Measurements from ENCODE around the gene NPHP4. TPM values are rescaled to one million over a fixed set of nuclear protein-coding genes. Genes with fewer than 3 reads are reported as not detected.

The NPHP4 gene
- total RNA-seq, 1 donor: 6.5 TPM

DNA sequence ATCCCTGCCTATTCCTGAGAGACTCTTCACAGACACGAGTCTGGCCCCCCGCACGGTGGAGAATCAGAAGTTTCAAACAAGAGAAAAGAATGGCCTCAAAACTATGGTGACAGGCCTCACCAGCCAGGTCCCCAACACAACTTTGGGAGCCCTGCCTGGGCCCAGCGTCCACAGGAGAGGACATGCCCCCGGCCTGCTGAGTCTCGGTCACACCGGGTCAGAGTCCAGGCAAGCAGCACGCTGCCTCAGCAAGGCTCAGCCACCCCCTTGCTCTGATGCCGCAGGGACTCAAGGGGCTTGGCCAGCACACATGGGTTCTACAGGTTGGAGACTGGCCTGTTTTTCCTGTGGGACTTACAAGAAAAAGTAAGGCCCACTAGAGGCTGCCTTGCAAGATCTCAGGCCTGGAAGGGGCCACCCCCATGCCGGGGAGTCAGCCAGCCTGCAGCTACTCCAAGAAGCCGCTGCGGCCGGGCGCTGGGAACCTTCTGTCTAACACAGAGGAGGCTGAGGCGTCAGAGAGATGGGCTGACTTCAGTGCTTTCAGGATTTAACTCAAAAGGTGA lies 116.8 kb downstream of the NPHP4 start:
- H3K4me3 ChIP-seq (ENCODE audit: low read depth, low read length): no peak overlapping the region
- no peak for DNase-seq (ENCODE audit: low read depth)
- TF ChIP-seq, protein P1, sequence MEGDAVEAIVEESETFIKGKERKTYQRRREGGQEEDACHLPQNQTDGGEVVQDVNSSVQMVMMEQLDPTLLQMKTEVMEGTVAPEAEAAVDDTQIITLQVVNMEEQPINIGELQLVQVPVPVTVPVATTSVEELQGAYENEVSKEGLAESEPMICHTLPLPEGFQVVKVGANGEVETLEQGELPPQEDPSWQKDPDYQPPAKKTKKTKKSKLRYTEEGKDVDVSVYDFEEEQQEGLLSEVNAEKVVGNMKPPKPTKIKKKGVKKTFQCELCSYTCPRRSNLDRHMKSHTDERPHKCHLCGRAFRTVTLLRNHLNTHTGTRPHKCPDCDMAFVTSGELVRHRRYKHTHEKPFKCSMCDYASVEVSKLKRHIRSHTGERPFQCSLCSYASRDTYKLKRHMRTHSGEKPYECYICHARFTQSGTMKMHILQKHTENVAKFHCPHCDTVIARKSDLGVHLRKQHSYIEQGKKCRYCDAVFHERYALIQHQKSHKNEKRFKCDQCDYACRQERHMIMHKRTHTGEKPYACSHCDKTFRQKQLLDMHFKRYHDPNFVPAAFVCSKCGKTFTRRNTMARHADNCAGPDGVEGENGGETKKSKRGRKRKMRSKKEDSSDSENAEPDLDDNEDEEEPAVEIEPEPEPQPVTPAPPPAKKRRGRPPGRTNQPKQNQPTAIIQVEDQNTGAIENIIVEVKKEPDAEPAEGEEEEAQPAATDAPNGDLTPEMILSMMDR (IDR thresholded peaks at IDR 0.05; ENCODE audit: insufficient read depth, low read depth, low read length): no peak

DNA sequence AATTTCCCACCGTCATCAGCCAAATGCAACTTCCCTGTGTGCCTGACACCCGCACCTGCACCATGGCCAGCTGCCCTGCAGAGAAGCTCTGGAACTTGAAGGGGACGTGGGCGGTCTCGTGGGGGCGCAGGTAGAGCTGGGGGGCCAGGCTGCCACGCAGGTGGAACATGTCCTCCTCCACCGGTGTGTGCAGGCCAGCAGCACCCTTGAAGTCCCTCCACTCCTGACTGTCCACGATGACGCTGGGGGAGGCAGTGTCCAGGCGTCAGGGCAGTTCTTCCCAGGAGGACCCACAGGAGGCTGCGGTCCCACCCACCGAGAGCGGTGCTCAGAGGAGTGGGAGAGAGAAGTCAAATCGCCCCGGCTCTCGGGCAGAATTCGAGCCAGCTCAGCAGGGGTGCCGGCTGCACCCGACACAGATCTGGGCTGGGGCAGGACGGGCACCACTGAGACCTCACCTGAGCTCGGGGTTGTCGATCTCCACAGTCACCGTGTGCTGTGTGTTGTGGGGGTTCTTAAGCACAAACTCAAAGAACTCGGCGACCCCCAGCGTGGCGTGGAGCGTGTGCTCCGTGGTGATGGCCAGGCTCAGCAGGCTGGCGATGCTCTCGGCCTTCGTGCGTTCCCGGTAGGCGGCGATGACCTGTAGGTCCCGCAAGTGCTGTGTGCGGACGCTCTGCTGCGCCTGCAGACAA lies 117.7 kb downstream of the NPHP4 start:
- TF ChIP-seq, protein P1 (IDR thresholded peaks at IDR 0.05; ENCODE audit: insufficient read depth, low read depth, low read length): no peak
- no peak for DNase-seq (ENCODE audit: low read depth)
- no peak overlapping the region for H3K4me3 ChIP-seq (ENCODE audit: low read depth, low read length)

DNA sequence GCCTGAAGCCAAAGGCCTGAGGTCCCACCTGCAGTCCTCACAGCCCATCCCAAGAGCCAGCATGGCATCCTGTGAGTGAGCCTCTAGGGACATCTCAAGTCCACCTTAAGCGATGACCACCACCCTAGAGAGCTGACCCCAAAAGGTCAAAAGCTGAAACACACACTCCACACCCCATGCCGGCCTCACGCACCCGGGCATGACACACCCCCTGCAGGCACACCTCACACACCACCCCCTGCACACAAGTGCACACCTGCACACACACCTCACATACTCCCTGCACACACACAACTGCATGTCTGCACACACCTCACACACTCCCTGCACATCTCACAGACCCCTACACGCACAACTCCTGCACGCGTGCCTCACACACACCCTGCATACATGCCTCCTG lies 118.7 kb downstream of the NPHP4 start:
- TF ChIP-seq, protein P1 (IDR thresholded peaks at IDR 0.05; ENCODE audit: insufficient read depth, low read depth, low read length): no peak
- H3K4me3 ChIP-seq (ENCODE audit: low read depth, low read length): no peak overlapping the region
- DNase-seq (ENCODE audit: low read depth): no peak

DNA sequence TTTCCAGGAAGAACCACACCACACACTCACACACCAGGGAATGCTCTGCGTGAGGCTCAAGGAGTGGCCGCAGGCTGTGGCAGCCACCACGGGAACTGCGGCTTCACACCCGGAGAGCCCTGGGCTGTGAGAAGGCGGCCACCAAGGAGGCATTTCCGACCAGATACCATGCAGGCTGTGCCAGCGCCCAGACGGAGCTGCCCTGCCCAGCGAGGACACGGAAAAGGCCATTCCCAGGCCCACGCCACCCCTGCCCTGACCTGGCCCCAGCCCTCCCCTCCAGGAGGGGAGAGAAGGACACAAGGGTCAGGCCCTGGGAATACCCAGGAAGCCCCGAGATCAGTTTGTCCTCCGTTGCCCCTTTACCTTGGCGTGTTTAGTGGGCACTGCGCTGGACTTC lies 119.3 kb downstream of the NPHP4 start:
- H3K4me3 ChIP-seq (ENCODE audit: low read depth, low read length): no peak overlapping the region
- TF ChIP-seq, protein P1 (IDR thresholded peaks at IDR 0.05; ENCODE audit: insufficient read depth, low read depth, low read length): no peak
- no peak for DNase-seq (ENCODE audit: low read depth)

DNA sequence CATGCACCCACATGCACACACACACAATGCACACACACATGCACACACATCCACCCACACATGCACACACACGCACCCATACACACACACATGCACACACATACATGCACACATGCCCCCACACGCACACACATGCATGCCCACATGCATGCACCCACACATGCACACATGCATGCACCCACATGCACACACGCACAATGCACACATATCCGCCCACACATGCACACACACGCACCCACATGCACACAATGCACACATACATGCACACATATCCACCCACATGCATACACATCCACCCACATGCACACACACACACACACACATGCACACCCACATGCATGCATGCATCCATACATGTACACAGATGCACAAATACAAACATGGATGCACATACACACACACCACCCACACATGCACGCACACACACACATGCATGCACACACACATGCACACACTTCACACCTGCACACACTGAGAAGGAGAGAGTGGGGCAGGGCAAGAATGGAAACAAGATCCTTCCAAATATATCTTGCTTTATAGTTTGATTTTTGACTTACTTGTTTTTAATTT lies 123.2 kb downstream of the NPHP4 start:
- H3K4me3 ChIP-seq (ENCODE audit: low read depth, low read length): no peak overlapping the region
- DNase-seq (ENCODE audit: low read depth): no peak
- TF ChIP-seq, protein P1 (IDR thresholded peaks at IDR 0.05; ENCODE audit: insufficient read depth, low read depth, low read length): no peak

DNA sequence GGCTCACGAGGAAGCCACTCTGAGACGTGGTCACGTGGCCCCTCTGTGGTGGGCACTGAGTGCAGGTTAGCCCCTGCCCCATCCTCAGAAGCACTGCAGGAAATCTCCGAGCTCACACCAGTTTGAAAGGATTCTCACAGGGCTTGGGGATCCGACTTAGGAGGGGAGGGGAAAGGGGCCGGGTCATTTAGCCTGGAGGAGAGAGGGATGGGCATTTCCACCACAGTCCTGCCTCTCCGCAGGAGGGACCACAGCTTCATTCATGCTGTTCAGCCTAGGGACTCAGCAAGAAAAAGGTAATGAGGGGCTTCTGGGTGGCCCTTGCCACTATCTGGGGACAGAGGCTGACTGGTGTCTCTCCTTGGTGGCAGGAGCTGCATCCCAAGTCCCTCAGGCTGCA lies 126.5 kb downstream of the NPHP4 start:
- no peak overlapping the region for H3K4me3 ChIP-seq (ENCODE audit: low read depth, low read length)
- TF ChIP-seq, protein P1 (IDR thresholded peaks at IDR 0.05; ENCODE audit: insufficient read depth, low read depth, low read length): no peak
- DNase-seq (ENCODE audit: low read depth): no peak

All from fibroblast of villous mesenchyme (primary cell).